CD4-positive, alpha-beta T cell treated with Interleukin-6 for 4 hours (primary cell): ENCODE measurements around the gene MKI67.
A peak's percentile ranks its signal among the peaks of the same experiment; 100 is the strongest.
"Not testable (repeated sequence)": the region's sequence is repeated elsewhere in the genome, so short reads cannot be mapped to it uniquely, and the experiment has no call there.

Experiments used
- DNase-seq: peaks from one replicate; pipeline ENCODE4 v3.0.0-alpha.2; 2020; ENCODE audit warnings: mixed read lengths

Gene MKI67

GRCh38 chr10:128125944-128126764 is at the start of gene MKI67:
TSS of gene MKI67 (minus strand) at chr10:128126423. CDS start at chr10:128125667, 756 bp downstream.
- peak; percentile 92 for DNase-seq

GRCh38 chr10:128174581-128175559 is 48.6 kb upstream of the MKI67 start:
- DNase-seq, result no peak

- no peak for DNase-seq
Observed at GRCh38 chr10:128173386-128173785, 47.2 kb upstream of the MKI67 start.

GRCh38 chr10:128172756-128173155 is 46.5 kb upstream of the MKI67 start:
- no peak for DNase-seq

- no peak for DNase-seq
Observed at GRCh38 chr10:128169811-128170379, 43.7 kb upstream of the MKI67 start.

- no peak for DNase-seq
Observed at GRCh38 chr10:128167926-128168520, 41.8 kb upstream of the MKI67 start.

GRCh38 chr10:128167123-128167522 is 40.9 kb upstream of the MKI67 start:
- not testable (repeated sequence) for DNase-seq

- DNase-seq, result no peak
Observed at GRCh38 chr10:128166151-128166550, 39.9 kb upstream of the MKI67 start.

GRCh38 chr10:128165536-128165935 is 39.3 kb upstream of the MKI67 start:
- DNase-seq, result no peak

GRCh38 chr10:128163701-128164100 is 37.5 kb upstream of the MKI67 start:
- DNase-seq, result no peak

GRCh38 chr10:128161031-128161430 is 34.8 kb upstream of the MKI67 start:
- DNase-seq, result no peak

GRCh38 chr10:128160297-128160711 is 34.1 kb upstream of the MKI67 start:
- DNase-seq, result no peak

- no peak for DNase-seq
Observed at GRCh38 chr10:128158021-128158795, 32.0 kb upstream of the MKI67 start.

- DNase-seq, result no peak
Observed at GRCh38 chr10:128156999-128157755, 31.0 kb upstream of the MKI67 start.

GRCh38 chr10:128152741-128153580 is 26.7 kb upstream of the MKI67 start:
- no peak for DNase-seq

- DNase-seq, result no peak
Observed at GRCh38 chr10:128151031-128151430, 24.8 kb upstream of the MKI67 start.

- DNase-seq, result no peak
Observed at GRCh38 chr10:128150561-128150960, 24.3 kb upstream of the MKI67 start.

GRCh38 chr10:128150045-128150493 is 23.8 kb upstream of the MKI67 start:
- DNase-seq, result peak; percentile 82

GRCh38 chr10:128149267-128150014 is 23.2 kb upstream of the MKI67 start:
- DNase-seq, result no peak
